Measurements from ENCODE around the gene RNF225.

RNF225 gene

DNA sequence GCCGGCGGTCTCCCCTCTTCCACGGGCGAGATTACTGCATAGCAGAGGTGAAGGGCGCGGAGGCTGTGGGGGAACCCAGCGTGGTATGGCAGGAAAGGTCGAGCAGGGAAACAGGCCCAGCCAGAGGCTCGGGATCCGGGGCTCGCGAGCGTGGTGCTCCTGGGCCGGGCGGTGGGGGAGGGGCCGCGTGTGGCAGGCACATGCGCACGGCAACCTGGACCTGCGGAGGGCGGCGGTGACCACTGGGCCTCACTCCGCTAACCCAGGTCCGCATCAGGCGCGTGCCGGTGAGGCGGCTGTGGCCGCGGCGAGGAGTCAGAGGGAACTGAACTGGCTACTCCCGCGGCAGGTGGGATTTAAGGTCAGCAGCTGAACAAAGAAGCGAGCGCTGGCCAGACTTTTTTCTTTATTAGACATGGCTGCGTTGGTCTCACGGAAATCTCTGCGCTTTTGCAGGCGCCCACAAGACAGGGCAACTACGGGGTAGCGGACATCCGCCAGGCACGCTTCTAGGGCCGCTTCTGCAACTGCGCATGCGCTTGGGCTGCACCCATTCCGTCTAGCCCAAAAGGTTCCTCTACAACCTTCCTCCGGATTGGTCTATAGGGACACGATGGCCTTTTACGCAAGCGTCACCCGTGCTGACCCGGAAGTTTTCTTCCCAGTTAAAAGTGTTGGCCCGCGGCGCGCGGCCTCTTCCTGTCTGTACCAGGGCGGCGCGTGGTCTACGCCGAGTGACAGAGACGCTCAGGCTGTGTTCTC lies 8.7 kb upstream of the RNF225 start, which contains the start of gene RPS5:
TSS of gene RPS5 (plus strand) at position 694 of the 762 bp plus-strand sequence. CDS start 869 bp downstream, outside the sequence.
- no peaks in the 10 kb centered on the region for H3K9me3 ChIP-seq (ENCODE audit: low read length)
- H3K4me1 ChIP-seq (ENCODE audit: insufficient read depth, low read length), result peaks cover 31% of the 10 kb centered on the region
- H2AFZ ChIP-seq (ENCODE audit: low read depth, low read length), result peak within 1 kb of the TSS; percentile 6
- H3K27me3 ChIP-seq (ENCODE audit: insufficient read depth, low read length), result no peaks in the 10 kb centered on the region
- H3K36me3 ChIP-seq (ENCODE audit: insufficient read depth, low read length), result peaks cover 21% of the 10 kb centered on the region
- peak within 1 kb of the TSS; percentile 76 for H3K4me3 ChIP-seq (ENCODE audit: low read length)

DNA sequence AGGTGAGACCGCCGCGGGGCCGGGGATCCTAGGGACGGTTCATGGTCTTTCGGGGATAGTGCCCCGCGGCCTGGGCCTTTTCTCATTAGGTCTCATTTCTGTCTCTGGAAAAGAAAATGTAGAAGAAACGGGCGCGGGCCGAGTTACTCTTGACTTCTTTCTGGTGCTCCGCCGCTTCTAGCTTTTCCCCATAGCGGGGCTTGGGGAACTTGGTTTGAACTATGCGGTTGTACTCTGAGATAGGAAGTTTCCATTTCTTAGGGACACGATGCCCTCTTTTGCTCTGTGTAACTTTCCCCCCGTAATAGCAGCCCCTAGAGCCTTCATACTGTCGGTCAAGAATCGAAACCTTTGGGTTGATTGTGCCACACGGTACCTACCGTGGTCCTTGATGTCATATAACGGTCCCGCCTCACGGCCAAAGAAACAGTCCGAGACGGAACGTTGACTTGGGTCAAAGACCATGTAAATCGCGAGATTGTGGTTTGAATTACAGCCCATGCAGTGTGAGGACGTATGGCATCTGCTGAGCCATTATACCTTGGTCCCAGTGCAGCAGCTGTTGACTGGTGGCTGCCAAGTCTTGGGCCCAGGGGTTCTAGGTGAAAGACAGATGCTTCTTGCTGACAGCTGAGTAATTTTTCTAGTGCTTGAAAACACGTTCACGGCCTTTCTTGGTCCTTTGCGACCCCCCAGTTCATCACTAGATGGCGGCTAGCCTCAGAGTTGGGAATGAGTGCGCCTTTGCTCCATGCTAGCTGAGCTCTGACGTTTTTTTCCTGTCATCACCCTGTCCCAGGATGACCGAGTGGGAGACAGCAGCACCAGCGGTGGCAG lies 7.9 kb upstream of the RNF225 start:
- Histone ChIP-seq H2AFZ (ENCODE audit: low read depth, low read length) (no peak overlapping the region), H3K9me3 (ENCODE audit: low read length) (no peaks in the 10 kb centered on the region), H3K36me3 (ENCODE audit: insufficient read depth, low read length) (peaks cover 26% of the 10 kb centered on the region), H3K4me1 (ENCODE audit: insufficient read depth, low read length) (peaks cover 26% of the 10 kb centered on the region), H3K4me3 (ENCODE audit: low read length) (peak overlapping the region; percentile 76), H3K27me3 (ENCODE audit: insufficient read depth, low read length) (no peaks in the 10 kb centered on the region)

- peaks cover 26% of the 10 kb centered on the region for H3K4me1 ChIP-seq (ENCODE audit: insufficient read depth, low read length)
- H3K27me3 ChIP-seq (ENCODE audit: insufficient read depth, low read length), result no peaks in the 10 kb centered on the region
- H3K4me3 ChIP-seq (ENCODE audit: low read length), result peak overlapping the region; percentile 76
- H3K36me3 ChIP-seq (ENCODE audit: insufficient read depth, low read length), result peaks cover 32% of the 10 kb centered on the region
- no peaks in the 10 kb centered on the region for H3K9me3 ChIP-seq (ENCODE audit: low read length)
- no peak overlapping the region for H2AFZ ChIP-seq (ENCODE audit: low read depth, low read length)
Measured at GRCh38 chr19:58388175-58388526, 7.3 kb upstream of the RNF225 start.

- H3K36me3 ChIP-seq (ENCODE audit: insufficient read depth, low read length), result peaks cover 58% of the 10 kb centered on the region
- peaks cover 7% of the 10 kb centered on the region for H3K4me1 ChIP-seq (ENCODE audit: insufficient read depth, low read length)
- H3K27me3 ChIP-seq (ENCODE audit: insufficient read depth, low read length), result no peaks in the 10 kb centered on the region
- no peak overlapping the region for H3K4me3 ChIP-seq (ENCODE audit: low read length)
- H3K9me3 ChIP-seq (ENCODE audit: low read length), result no peaks in the 10 kb centered on the region
- no peak overlapping the region for H2AFZ ChIP-seq (ENCODE audit: low read depth, low read length)
Measured at GRCh38 chr19:58392945-58393724, 2.3 kb upstream of the RNF225 start.

DNA sequence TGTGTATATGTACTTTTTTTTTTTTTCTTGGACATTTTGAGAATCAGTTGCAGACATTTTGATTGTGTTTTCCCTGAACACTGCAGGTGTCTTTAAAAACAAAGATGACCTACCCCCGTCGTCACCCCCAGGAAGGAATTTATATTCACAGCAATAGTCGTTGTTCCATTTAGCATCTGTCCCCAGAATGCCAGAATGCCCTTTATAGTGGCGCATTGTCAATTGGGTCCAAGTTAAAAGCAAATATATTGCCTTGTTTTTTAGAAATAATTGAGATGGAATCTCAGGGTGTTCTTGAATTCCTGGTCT lies 1.8 kb upstream of the RNF225 start:
- no peak overlapping the region for H2AFZ ChIP-seq (ENCODE audit: low read depth, low read length)
- peaks cover 54% of the 10 kb centered on the region for H3K36me3 ChIP-seq (ENCODE audit: insufficient read depth, low read length)
- H3K4me3 ChIP-seq (ENCODE audit: low read length), result no peak overlapping the region
- H3K4me1 ChIP-seq (ENCODE audit: insufficient read depth, low read length), result peaks cover 4% of the 10 kb centered on the region
- no peaks in the 10 kb centered on the region for H3K27me3 ChIP-seq (ENCODE audit: insufficient read depth, low read length)
- no peaks in the 10 kb centered on the region for H3K9me3 ChIP-seq (ENCODE audit: low read length)

- Histone ChIP-seq H3K4me3 (ENCODE audit: low read length) (no peak overlapping the region), H3K9me3 (ENCODE audit: low read length) (no peaks in the 10 kb centered on the region)
Measured at GRCh38 chr19:58394821-58395219, 636 bp upstream of the RNF225 start.

DNA sequence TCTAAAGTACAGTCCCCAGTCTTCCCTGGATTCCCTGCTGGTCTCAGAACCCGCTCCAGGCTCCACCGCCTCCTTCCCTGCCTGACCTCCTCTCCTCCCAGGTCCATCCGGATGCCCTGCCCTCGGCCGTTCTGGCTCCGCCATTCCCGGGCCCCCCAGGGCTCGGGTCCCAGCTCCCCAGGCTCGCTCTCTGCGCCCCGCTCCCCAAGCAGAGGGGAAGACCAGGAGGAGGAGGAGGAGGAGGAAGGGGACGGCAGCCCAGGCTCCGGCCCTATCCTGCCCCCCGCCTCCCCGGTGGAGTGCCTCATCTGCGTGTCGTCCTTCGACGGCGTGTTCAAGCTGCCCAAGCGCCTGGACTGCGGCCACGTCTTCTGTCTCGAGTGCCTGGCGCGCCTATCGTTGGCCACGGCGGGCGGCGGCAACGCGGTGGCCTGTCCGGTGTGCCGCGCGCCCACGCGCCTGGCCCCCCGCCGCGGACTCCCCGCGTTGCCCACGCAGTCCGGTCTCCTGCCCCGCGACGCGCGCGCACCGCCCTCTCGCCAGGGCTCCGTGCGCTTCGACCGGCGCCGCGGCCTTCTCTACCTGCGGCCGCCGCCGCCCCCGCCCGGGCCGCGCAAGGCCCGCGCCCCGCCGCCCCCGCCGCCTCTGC lies 647 bp downstream of the RNF225 start:
- peaks cover 7% of the 10 kb centered on the region for H3K4me1 ChIP-seq (ENCODE audit: insufficient read depth, low read length)
- no peak overlapping the region for H2AFZ ChIP-seq (ENCODE audit: low read depth, low read length)
- H3K4me3 ChIP-seq (ENCODE audit: low read length), result no peak overlapping the region
- H3K9me3 ChIP-seq (ENCODE audit: low read length), result no peaks in the 10 kb centered on the region
- H3K36me3 ChIP-seq (ENCODE audit: insufficient read depth, low read length), result peaks cover 40% of the 10 kb centered on the region
- H3K27me3 ChIP-seq (ENCODE audit: insufficient read depth, low read length), result no peaks in the 10 kb centered on the region

More at GRCh38 chr19:58394821-58395219, 636 bp upstream of the RNF225 start:
- Histone ChIP-seq H3K27me3 (ENCODE audit: insufficient read depth, low read length) (no peaks in the 10 kb centered on the region), H3K4me1 (ENCODE audit: insufficient read depth, low read length) (no peaks in the 10 kb centered on the region), H3K36me3 (ENCODE audit: insufficient read depth, low read length) (peaks cover 47% of the 10 kb centered on the region), H2AFZ (ENCODE audit: low read depth, low read length) (no peak overlapping the region)

- peaks cover 38% of the 10 kb centered on the region for H3K36me3 ChIP-seq (ENCODE audit: insufficient read depth, low read length)
- H3K4me1 ChIP-seq (ENCODE audit: insufficient read depth, low read length), result peaks cover 7% of the 10 kb centered on the region
- H2AFZ ChIP-seq (ENCODE audit: low read depth, low read length), result no peak overlapping the region
- H3K4me3 ChIP-seq (ENCODE audit: low read length), result no peak overlapping the region
- H3K9me3 ChIP-seq (ENCODE audit: low read length), result no peaks in the 10 kb centered on the region
- H3K27me3 ChIP-seq (ENCODE audit: insufficient read depth, low read length), result no peaks in the 10 kb centered on the region
Measured at GRCh38 chr19:58396691-58397532, 1.5 kb downstream of the RNF225 start.

DNA sequence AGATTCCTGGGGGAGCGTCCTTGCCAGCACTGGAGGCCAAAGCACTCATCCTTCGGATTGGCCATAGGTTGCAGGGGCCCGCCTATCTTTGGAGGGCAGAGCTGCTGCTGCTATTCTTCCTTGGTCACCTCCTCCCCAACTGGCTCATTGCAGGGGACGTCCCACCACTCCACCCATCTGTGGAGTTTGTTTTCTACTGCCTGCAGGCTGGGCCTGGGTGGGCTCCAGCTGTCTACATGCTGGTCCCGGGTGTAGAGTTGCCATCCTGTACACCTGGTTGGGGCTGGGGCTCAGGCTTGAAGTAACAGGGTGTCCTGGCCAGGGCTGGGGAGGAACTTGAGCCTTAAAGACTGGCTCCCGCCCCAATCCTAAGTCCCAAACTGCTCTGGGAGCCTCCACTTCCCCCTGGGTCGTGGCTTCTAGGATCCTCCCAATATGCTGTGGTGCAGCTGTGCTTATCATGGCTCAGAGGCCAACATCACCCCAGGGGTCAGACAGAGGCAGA lies 2.1 kb downstream of the RNF225 start:
- H3K4me1 ChIP-seq (ENCODE audit: insufficient read depth, low read length), result peaks cover 11% of the 10 kb centered on the region
- H2AFZ ChIP-seq (ENCODE audit: low read depth, low read length), result no peak overlapping the region
- no peaks in the 10 kb centered on the region for H3K9me3 ChIP-seq (ENCODE audit: low read length)

GRCh38 chr19:58398087-58398486 lies 2.6 kb downstream of the RNF225 start:
- peaks cover 11% of the 10 kb centered on the region for H3K4me1 ChIP-seq (ENCODE audit: insufficient read depth, low read length)
- H3K36me3 ChIP-seq (ENCODE audit: insufficient read depth, low read length), result peaks cover 30% of the 10 kb centered on the region
- H3K27me3 ChIP-seq (ENCODE audit: insufficient read depth, low read length), result no peaks in the 10 kb centered on the region

More for the DNA sequence above, 2.1 kb downstream of the RNF225 start:
- no peaks in the 10 kb centered on the region for H3K27me3 ChIP-seq (ENCODE audit: insufficient read depth, low read length)
- no peak overlapping the region for H3K4me3 ChIP-seq (ENCODE audit: low read length)
- peaks cover 35% of the 10 kb centered on the region for H3K36me3 ChIP-seq (ENCODE audit: insufficient read depth, low read length)

GRCh38 chr19:58398545-58398944 lies 3.1 kb downstream of the RNF225 start:
- Histone ChIP-seq H3K9me3 (ENCODE audit: low read length) (no peaks in the 10 kb centered on the region), H3K4me1 (ENCODE audit: insufficient read depth, low read length) (peaks cover 11% of the 10 kb centered on the region), H3K27me3 (ENCODE audit: insufficient read depth, low read length) (no peaks in the 10 kb centered on the region)

More at GRCh38 chr19:58398087-58398486, 2.6 kb downstream of the RNF225 start:
- Histone ChIP-seq H2AFZ (ENCODE audit: low read depth, low read length) (no peak overlapping the region), H3K9me3 (ENCODE audit: low read length) (no peaks in the 10 kb centered on the region), H3K4me3 (ENCODE audit: low read length) (no peak overlapping the region)

DNA sequence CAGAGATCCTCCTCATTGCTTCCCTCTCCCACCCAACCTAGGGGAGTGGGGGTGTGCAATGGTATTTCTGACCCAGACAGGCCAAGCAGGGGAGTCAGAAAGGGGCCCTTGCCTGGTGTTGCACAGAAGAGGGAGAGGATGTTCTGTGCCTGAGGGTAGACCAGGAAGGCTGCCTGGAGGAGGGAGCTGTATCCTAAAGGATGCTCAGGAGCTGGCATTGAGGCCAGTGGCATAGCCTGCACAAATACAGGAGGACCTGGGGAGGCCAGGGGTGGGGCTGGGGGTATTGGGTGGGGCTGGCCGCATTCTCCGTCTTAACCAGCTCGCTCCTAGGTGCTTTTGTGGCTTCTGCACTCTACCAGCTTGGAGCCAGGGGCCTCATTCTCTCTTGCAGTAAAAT lies 4.4 kb downstream of the RNF225 start:
- H3K4me3 ChIP-seq (ENCODE audit: low read length), result peak overlapping the region; percentile 59

More at GRCh38 chr19:58398545-58398944, 3.1 kb downstream of the RNF225 start:
- H3K36me3 ChIP-seq (ENCODE audit: insufficient read depth, low read length), result peaks cover 26% of the 10 kb centered on the region
- H2AFZ ChIP-seq (ENCODE audit: low read depth, low read length), result no peak overlapping the region
- no peak overlapping the region for H3K4me3 ChIP-seq (ENCODE audit: low read length)

More for the DNA sequence above, 4.4 kb downstream of the RNF225 start:
- no peaks in the 10 kb centered on the region for H3K27me3 ChIP-seq (ENCODE audit: insufficient read depth, low read length)
- peaks cover 12% of the 10 kb centered on the region for H3K36me3 ChIP-seq (ENCODE audit: insufficient read depth, low read length)
- H2AFZ ChIP-seq (ENCODE audit: low read depth, low read length), result no peak overlapping the region
- peaks cover 11% of the 10 kb centered on the region for H3K4me1 ChIP-seq (ENCODE audit: insufficient read depth, low read length)
- H3K9me3 ChIP-seq (ENCODE audit: low read length), result no peaks in the 10 kb centered on the region
